Muscle layer of colon (tissue), 2 donors: ENCODE measurements around the gene TMEM62.
"Not testable (repeated sequence)": the region's sequence is repeated elsewhere in the genome, so short reads cannot be mapped to it uniquely, and the experiment has no call there.

Source experiments
- H3K27ac ChIP-seq: one replicate; pipeline ENCODE4 v1.7.0; 2013; ENCODE audit warnings: low read depth, mild to moderate bottlenecking, low read length, moderate library complexity
- H3K27me3 ChIP-seq, 2 donors: one replicate each; pipeline ENCODE4 v1.7.0; 2013; ENCODE audit warnings: low read length in 2 of 2, mild to moderate bottlenecking in 2 of 2; ENCODE audit not compliant: insufficient read depth in 2 of 2, control insufficient read depth in 1 of 2
- H3K36me3 ChIP-seq: one replicate; pipeline ENCODE4 v1.7.0; 2013; ENCODE audit warnings: mild to moderate bottlenecking, low read length; ENCODE audit not compliant: insufficient read depth
- H3K4me1 ChIP-seq: one replicate; pipeline ENCODE4 v1.7.0; 2013; ENCODE audit warnings: mild to moderate bottlenecking, low read length; ENCODE audit not compliant: insufficient read depth
- H3K4me3 ChIP-seq, 2 donors: one replicate each; pipeline ENCODE4 v1.7.0; 2013; ENCODE audit warnings: low read length in 2 of 2, low read depth in 1 of 2, mild to moderate bottlenecking in 1 of 2, moderate library complexity in 1 of 2
- H3K9ac ChIP-seq: one replicate; pipeline ENCODE4 v1.7.0; 2013; ENCODE audit warnings: low read length
- H3K9me3 ChIP-seq: one replicate; pipeline ENCODE4 v1.7.0; 2013; ENCODE audit warnings: mild to moderate bottlenecking, low read length
- donor health status: abdominal sarcoma.
- donor health status: Adenocarcinoma of cecum.

TMEM62 gene

GRCh38 chr15:43125100-43125661, 8.2 kb upstream of the TMEM62 start:
- Histone ChIP-seq H3K9me3 (no peaks in the 10 kb centered on the region), H3K36me3 (no peaks in the 10 kb centered on the region), H3K4me3 (no peak overlapping the region), H3K27ac (no peak overlapping the region), H3K4me1 (no peaks in the 10 kb centered on the region), H3K9ac (no peak overlapping the region), H3K27me3 (no peaks in the 10 kb centered on the region)

GRCh38 chr15:43126356-43126755, 7.0 kb upstream of the TMEM62 start:
- no peaks in the 10 kb centered on the region for H3K36me3 ChIP-seq
- no peaks in the 10 kb centered on the region for H3K9me3 ChIP-seq
- no peak overlapping the region for H3K9ac ChIP-seq
- no peak overlapping the region for H3K27ac ChIP-seq
- no peaks in the 10 kb centered on the region for H3K27me3 ChIP-seq
- H3K4me1 ChIP-seq = no peaks in the 10 kb centered on the region
- H3K4me3 ChIP-seq = no peak overlapping the region

- H3K36me3 ChIP-seq = no peaks in the 10 kb centered on the region
- H3K27me3 ChIP-seq = no peaks in the 10 kb centered on the region
- H3K9me3 ChIP-seq = no peaks in the 10 kb centered on the region
- no peak overlapping the region for H3K4me3 ChIP-seq
- H3K27ac ChIP-seq = no peak overlapping the region
- no peak overlapping the region for H3K9ac ChIP-seq
- H3K4me1 ChIP-seq = peaks cover 2% of the 10 kb centered on the region
Measured at GRCh38 chr15:43127752-43128151, 5.6 kb upstream of the TMEM62 start.

- not testable (repeated sequence) for H3K4me3 ChIP-seq, H3K9ac ChIP-seq, H3K4me1 ChIP-seq, H3K27me3 ChIP-seq, H3K27ac ChIP-seq, H3K9me3 ChIP-seq, H3K36me3 ChIP-seq
Measured at GRCh38 chr15:43128174-43128979, 5.0 kb upstream of the TMEM62 start.

- Histone ChIP-seq H3K27ac (no peak overlapping the region), H3K9ac (no peak overlapping the region), H3K36me3 (no peaks in the 10 kb centered on the region), H3K4me3 (no peak overlapping the region), H3K9me3 (no peaks in the 10 kb centered on the region), H3K27me3 (no peaks in the 10 kb centered on the region), H3K4me1 (peaks cover 6% of the 10 kb centered on the region)
Measured at GRCh38 chr15:43128980-43129335, 4.4 kb upstream of the TMEM62 start.

- H3K4me3 ChIP-seq = peak overlapping the region; percentile 77 to 96
- peak overlapping the region; percentile 70 for H3K27ac ChIP-seq
- peaks cover 12% of the 10 kb centered on the region for H3K4me1 ChIP-seq
- H3K9me3 ChIP-seq = no peaks in the 10 kb centered on the region
- H3K27me3 ChIP-seq = no peaks in the 10 kb centered on the region
- peaks cover 7% of the 10 kb centered on the region for H3K36me3 ChIP-seq
- H3K9ac ChIP-seq = peak overlapping the region; percentile 84
Measured at GRCh38 chr15:43132830-43133429, 456 bp upstream of the TMEM62 start.

GRCh38 chr15:43134157-43134635, 810 bp downstream of the TMEM62 start:
- no peaks in the 10 kb centered on the region for H3K27me3 ChIP-seq
- no peaks in the 10 kb centered on the region for H3K9me3 ChIP-seq
- peak overlapping the region; percentile 77 to 96 for H3K4me3 ChIP-seq

GRCh38 chr15:43135351-43135750, 2.0 kb downstream of the TMEM62 start:
- Histone ChIP-seq H3K4me3 (no peak overlapping the region), H3K27ac (no peak overlapping the region), H3K4me1 (peaks cover 12% of the 10 kb centered on the region), H3K36me3 (peaks cover 30% of the 10 kb centered on the region), H3K9me3 (no peaks in the 10 kb centered on the region), H3K27me3 (no peaks in the 10 kb centered on the region), H3K9ac (no peak overlapping the region)

More at GRCh38 chr15:43134157-43134635, 810 bp downstream of the TMEM62 start:
- peak overlapping the region; percentile 98 for H3K9ac ChIP-seq
- peaks cover 12% of the 10 kb centered on the region for H3K4me1 ChIP-seq
- H3K36me3 ChIP-seq = peaks cover 19% of the 10 kb centered on the region
- peak overlapping the region; percentile 70 for H3K27ac ChIP-seq

GRCh38 chr15:43143203-43143941, 10.0 kb downstream of the TMEM62 start:
- Histone ChIP-seq H3K9ac (no peak overlapping the region), H3K27me3 (no peaks in the 10 kb centered on the region), H3K4me3 (no peak overlapping the region), H3K9me3 (no peaks in the 10 kb centered on the region), H3K36me3 (peaks cover 48% of the 10 kb centered on the region), H3K4me1 (no peaks in the 10 kb centered on the region), H3K27ac (no peak overlapping the region)

GRCh38 chr15:43144512-43144911, 11.1 kb downstream of the TMEM62 start:
- H3K4me3 ChIP-seq = no peak overlapping the region
- H3K4me1 ChIP-seq = no peaks in the 10 kb centered on the region
- peaks cover 48% of the 10 kb centered on the region for H3K36me3 ChIP-seq
- H3K27me3 ChIP-seq = no peaks in the 10 kb centered on the region
- H3K27ac ChIP-seq = no peak overlapping the region
- no peaks in the 10 kb centered on the region for H3K9me3 ChIP-seq
- no peak overlapping the region for H3K9ac ChIP-seq

GRCh38 chr15:43146184-43146583, 12.8 kb downstream of the TMEM62 start:
- no peaks in the 10 kb centered on the region for H3K27me3 ChIP-seq
- no peak overlapping the region for H3K27ac ChIP-seq
- no peak overlapping the region for H3K9ac ChIP-seq
- H3K9me3 ChIP-seq = no peaks in the 10 kb centered on the region
- peaks cover 40% of the 10 kb centered on the region for H3K36me3 ChIP-seq
- H3K4me3 ChIP-seq = no peak overlapping the region
- no peaks in the 10 kb centered on the region for H3K4me1 ChIP-seq
